GM21737 (cell line): Measurements from ENCODE around the gene ZSCAN22.
A peak's percentile ranks its signal among the peaks of the same experiment; 100 is the strongest.

Experiments used
- ATAC-seq: cut with Tn5 transposase; IDR thresholded peaks from one replicate; pipeline ENCODE4 v1.9.1; 2021; ENCODE audit warnings: mild to moderate bottlenecking, moderate library complexity; ENCODE audit not compliant: unreplicated experiment

Gene ZSCAN22

DNA sequence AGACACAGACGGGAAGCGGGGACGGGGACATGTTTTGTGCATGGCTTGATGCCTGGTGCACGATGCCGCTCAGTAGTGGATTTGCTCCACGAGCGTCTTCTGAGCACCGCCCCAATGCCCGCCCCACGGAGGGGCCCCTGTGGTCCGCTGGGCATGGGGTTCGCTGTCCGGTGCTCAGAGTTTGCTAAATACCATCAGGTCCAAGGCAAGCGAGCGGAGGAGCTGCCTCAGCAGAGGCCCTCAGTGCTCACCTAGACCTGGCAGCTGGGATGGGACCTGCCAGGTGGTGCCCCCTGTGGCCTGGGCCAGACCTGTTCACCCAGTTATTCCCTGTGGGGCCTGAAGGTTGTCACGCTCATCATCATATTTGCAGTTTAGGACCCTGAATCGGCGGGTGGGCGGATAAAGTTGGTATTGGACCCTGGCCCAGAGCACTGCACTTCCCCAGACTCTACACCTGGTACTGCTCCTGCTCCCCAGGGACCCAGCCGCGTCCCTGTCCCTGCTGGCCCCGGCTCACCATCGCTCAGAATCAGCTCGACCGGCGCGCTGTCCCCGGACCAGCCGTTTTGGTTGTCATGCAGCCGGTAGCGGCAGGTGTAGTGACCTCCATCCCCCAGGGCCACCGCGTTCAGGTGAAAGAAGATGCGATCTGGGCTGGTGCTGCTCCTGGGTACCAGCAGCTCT is 24.2 kb downstream of the ZSCAN22 start:
- ATAC-seq, result no peak

DNA sequence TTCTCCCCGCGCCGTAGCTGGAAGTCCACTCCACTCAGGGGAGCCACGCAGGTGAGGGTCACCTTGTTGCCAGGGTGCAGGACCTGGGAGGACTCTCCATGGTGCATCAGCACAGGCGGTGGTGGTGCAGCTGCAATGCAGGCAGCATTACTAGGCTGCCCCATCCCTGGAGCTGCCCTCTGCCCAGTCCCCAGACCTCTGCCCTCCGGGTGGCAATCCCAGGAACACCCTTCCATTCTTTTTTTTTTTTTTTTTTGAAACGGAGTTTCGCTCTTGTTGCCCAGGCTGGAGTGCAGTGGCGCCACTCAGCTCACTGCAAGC is 24.7 kb downstream of the ZSCAN22 start:
- no peak for ATAC-seq

DNA sequence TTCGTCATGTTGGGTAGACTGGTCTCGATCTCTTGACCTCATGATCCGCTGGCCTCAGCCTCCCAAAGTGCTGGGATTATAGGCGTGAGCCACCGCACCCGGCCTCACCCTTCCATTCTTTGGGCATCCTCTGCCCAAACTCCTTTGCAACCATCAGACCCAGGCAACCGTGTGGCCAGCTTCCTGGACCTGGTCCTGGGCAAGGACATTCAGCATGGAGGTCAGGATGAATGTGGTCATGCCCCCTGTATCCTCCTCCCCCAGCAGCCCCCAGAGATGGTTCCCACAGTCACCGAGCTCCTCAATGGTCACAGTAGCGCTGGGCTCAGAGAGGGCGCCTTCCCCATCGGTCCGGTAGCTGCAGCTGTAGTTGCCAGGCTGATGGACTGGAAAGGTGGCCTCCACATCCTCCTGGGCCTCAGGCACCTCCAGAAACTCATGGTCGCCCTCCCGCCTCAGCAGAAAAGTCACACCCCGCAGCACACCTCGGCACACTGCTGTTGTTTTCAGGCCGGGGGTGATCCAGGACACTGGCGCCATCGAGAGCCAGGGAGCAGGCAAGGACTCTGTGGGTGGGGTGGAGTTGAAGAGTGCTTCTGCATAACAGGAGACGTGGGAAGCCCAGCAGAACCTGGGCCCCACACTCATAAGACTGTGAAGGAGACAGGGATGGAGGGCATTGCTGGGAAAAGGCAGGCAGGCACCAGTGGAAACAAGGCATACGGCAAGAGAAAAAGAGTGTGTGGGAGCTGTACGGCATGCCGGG is 25.4 kb downstream of the ZSCAN22 start:
- no peak for ATAC-seq

DNA sequence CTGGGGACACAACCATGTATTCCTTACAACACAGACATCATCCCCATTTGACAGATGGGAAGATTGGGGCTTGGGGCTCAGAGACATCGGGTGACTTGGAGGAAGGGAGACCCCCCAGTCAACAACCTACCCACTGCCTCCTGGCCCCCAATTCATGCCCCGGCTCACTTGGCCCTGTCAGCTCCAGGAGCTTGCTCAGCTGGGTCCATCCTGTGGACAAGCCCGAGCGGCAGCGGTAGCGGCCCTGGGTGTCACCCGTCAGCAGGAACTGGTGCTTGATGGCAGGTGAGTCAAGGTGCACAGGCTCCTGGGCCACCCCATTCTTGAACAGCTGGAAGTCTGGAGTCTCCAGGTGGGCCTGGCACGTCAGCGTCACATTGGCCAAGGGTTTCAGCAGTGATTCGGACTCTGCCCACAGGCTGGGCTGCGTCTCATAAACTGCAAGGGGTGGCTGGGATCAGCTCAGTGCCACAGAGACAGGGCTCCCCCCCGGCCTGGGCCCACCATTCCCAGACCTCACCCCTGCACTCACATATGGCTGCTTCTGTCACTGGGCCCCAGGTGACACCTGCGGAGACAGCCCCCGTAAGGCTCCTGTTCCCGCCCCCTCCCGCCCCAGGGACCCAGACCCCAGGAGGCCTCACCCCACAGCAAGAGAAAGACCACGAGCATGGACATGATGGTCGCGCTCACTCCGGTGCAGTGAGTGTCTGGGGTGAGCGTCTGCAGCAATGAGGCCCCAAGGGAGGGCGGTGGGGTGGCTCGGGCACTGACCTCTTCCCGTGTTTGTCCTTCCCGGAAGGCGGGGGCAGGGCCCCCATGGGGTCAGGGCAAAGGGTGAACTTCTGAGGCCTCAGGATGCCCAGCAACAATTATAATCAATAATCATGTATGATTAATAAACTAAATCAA is 26.2 kb downstream of the ZSCAN22 start, which contains the start of gene A1BG:
Gene A1BG (minus strand): TSS at position 733 of the 912 bp plus-strand sequence. CDS start 55 bp downstream, at position 678.
- ATAC-seq, result no peak

DNA sequence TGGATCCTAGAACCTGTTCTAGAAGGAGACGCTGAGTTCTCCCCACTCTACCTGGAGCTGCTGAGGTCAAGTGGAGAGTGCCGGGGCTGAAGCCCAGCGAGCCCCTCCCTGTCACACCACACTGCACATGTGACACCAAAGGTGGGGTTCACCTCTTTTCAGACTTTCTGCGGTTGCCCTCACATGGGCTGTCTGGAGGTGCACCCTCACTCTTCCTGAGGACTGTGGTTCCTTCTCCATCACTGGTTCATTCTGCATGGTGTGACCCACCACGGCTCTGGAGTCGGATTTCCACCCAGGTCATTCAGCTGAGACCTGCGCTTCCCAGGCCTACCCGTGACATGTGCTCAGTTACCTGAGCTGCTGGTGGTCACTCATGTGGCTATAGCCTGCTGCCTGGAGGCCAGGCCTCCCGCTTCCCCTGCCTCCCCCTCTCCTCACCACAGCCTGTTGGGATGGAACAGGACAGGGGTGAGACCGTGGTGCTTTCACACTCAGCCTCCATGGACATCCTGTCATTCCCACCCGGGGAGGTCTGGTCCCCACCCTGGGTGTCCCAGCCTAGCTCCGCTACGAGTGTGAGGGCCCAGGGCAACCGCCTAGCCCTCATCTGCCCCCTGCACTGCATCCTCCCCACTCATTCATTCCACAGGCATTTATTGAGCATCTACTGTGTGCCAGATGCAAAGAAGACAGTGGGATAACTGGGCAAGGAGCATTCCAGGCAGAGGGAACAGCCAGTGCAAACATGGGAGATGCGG is 27.1 kb downstream of the ZSCAN22 start:
- ATAC-seq, result no peak

DNA sequence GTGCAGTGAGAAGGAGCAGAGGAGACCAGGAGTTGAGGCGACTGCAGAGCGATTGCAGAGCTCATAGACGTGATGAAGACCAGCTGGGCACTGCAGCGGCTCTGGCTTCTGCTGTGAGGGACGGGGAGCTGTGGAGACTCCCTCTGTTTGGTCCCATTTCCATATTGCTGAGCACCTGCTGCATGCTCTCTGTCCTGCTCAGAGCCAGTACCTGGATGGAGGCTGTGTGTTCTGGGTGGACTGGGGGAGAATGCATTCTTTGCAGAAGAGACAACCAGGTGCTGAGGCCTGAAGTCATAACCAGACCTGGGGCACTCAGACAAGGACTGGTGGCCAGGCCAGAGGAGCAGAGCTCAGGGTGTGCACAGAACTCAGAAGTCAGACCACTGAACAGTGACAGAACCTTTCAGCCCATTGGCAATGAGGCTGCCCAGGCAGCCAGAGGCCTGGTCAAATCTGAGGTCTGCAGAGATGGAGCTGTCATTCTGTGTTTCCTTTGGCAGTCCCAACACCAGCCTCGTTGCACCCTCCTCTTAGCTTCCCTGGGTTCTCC is 27.8 kb downstream of the ZSCAN22 start:
- ATAC-seq, result no peak

DNA sequence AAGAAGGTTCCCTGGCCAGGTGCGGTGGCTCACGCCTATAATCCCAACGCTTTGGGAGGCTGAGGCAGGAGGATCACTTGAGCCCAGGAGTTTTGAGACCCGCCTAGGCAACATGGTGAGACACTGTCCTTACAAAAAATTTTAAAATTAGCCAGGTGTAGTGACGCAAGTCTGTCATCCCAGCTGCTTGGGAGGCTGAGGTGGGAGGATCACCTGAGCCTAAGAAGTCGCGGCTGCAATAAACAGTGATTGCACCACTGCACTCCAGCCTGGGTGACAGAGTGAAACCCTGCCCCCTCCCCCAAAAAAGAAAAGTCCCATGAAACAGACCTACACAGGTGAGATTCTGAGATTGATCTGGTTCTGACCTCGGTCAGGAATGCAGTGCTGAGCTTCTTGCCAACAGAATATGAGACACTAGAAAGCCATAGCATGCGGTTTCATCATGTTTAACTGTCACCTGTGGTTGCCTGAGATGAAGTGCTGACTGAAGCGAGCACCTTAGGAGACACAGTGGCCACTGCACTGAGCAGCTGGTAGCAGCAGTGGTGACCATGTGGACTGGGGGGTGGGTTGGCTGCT is 28.5 kb downstream of the ZSCAN22 start:
- ATAC-seq, result no peak

DNA sequence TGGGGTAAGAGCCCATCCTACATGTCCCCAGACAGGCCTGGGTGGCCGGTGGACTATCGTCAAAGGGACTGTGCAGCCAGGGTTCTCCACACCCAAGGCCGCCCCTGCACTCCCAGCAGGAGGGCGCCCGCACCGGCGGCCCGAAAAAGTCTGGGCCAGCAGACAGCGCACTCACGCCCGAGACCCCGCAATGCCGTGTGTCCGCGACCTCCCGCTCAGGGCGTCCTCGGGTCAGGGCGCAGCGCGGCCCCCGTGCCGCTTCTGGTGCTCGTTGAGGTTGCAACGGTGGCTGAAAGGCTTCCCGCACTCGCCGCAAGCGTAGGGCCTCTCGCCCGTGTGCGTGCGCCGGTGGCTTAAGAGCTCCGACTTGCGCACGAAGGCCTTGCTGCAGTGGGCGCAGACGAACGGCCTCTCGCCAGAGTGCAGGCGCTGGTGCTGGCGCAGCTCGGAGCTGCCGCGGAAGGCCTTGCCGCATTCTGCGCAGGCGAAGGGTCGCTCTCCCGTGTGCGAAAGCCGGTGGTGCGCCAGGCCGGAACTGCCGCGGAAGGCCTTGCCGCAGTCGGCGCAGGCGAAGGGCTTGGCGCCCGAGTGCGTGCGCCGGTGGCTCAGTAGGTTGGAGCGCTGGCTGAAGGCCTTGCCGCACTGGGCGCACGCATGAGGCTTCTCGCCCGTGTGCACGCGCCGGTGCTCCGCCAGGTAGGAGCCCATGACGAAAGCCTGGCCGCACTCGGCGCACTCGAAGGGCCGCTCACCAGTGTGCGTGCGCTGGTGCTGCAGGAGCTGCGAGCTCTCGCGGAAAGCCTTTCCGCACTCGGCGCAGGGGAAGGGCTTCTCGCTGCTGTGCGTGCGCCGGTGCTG is 29.3 kb downstream of the ZSCAN22 start:
- ATAC-seq, result no peak

DNA sequence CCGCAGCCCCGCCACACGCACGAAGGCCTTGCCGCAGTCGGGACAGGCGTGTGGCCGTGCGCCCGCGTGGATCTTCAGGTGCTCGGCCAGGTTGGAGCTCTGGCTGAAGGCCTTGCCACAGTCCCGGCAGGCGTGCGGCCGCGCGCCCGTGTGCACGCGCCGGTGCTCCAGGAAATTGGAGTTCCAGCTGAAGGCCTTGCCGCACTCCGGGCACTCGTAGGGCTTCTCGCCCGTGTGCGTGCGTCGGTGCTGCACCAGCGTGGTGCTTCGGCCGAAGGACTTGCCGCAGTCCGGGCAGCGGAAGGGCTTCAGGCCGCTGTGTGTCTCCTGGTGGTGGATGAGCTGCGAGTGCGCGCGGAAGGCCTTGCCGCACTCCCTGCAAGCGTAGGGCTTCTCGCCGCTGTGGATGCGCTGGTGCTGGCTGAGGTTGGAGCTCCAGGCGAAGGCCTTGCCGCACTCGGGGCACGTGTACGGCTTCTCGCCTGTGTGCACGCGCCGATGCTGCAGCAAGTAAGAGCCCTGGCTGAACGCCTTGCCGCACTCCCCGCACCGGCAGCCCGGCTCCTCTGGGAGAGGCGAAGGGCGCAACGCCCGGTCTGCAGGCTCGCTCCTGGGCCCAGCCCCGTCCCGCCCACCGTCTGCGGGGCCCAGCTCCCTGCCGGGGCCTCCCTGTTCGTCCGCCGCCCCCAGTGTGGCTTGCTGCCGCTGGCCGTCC is 30.1 kb downstream of the ZSCAN22 start:
- no peak for ATAC-seq

DNA sequence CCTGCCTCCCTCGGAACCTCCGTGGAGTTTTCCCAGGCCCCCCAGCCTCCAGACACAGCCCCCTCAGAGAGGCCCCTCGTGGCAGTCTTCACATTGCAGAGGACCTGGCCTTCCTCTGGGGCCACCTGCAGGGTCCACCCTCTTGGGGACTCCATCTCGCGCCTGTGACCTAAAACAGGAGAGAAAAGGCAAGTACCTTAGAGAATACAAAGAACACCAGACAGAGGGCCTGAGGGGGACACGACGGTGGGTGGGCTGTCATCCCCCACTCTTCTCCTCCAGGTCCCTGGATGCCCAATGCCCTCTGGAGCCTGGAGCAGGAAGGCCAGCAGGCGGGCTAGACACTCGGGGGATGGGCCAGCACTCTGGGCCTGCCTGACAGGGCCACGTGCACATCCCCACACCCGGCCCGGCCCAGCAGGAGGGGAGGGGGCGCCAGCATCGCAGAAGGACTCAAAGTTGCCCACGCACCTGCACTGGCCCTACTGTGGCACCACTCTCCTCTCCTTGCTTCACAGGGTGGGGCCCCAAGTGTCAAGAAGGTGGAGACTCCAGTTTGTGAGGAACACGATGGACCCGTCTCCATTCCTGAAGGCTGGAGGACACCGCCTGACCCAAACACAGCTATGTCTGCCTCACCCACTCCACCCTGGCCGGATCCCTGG is 30.8 kb downstream of the ZSCAN22 start:
- ATAC-seq, result no peak

DNA sequence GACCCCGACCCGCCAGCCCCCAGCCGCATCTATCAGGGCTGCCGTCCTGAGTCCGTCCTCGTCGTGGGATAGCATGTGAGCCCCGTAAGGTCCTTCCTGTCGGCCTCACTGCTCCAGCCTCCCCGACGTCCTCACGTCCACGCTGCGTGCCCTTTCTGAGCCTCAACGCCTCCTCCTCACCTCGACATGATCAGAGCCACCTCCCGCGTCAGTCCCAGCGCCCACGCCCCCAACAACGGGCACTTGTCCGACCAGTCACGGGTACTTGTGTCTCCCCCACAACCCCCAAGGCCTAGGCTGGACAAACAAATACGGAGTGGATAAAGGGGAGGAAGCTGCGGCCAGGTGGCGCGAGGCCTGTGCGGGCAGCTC is 35.1 kb downstream of the ZSCAN22 start:
- ATAC-seq, result no peak

DNA sequence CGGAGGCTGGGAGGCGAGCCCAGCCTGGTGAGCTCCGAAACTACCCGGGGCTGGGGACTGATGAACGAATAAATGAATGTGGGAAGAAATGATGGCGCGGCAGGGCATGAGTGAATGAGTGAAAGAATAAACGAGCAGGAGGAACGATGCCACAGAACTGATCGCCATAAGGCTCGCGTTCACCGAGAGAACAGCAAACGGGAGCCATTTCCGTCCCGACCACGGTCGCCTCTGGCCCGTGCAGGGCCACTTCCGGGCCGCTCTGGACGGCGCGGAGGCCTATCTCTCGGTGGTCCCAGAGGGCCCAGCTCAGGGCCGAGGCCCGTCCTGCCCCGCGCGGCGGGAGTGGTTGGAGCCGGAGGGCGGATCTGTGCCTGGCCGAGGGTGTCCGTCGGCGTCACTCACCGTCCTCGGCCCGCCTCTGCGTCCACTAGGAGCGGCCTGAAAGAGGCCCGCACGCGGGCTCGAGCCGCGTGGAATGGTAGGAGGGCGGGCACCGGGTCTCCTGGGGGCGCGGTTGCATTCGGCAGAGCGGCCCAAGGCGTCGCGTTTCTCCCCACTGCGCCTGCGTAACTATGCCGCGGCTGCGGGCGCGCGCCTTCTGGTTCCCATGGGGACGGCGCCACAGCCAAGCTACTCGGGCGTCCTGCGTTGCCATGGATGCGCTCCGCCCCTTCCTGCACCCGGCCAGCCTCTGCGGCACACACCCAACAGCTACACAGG is 35.6 kb downstream of the ZSCAN22 start, which contains the start of gene ZNF497:
Gene ZNF497 (minus strand): TSS at position 480 of the 723 bp plus-strand sequence. CDS start 5,116 bp downstream, outside the sequence.
- ATAC-seq, result peak; percentile 78

DNA sequence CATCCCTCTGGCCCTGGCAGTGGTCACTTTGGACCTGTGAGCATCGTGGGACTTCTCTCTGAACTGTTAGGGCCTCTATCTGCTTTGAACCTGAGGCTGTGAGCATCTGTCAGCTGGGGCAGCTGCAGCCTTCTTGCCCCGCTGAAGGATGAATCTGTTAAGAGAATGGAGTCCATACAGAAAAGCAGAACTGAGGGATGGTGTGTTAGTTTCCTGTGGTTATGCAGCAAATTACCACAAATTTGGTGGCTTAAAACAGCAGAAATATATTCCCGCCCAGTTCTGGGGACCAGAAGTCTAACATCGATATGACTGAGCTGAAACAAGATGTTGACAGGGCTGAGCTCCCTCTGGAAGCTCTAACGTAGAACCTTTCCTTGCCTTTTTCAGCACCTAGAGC is 37.4 kb downstream of the ZSCAN22 start:
- no peak for ATAC-seq

DNA sequence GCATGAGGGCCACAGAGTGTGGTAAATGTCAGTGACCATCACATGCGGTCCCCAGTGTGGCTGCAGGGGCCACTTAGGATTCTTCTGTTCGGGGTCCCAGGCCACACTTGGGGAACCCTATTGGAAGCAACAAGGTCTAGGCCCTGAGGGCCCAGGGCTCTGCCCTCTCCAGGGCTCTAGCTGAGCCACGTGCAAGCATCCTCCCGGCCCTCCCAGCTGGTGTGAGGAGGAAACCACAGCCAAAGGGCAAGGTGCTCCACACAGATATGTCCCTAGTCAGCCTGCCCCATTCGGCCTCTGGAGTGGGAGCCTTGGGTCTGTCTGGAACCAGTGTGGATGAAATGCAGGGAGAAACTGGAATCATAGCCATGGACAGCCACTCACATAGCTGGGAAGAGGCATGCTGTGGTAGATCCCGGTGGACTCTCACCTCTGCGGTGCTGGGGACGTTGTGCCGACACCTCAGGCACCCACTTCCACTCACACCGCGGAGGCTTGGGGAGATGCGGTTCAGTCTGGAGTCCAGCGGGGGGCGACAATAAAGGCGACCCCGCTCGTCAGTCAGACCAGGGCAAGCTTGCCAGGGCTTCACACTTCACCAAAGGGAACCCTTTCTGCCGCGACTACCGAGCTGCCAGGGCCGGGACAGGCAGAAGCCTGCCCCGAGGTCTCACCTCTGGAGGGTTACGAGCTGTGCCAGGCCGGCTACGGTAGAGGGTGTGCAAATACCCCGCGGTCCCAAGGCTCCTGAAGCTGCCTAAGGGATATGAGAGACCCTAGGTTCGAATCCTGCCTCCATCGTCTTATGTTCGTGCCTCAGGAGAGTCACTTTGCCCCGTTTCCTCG is 40.0 kb downstream of the ZSCAN22 start:
- no peak for ATAC-seq

DNA sequence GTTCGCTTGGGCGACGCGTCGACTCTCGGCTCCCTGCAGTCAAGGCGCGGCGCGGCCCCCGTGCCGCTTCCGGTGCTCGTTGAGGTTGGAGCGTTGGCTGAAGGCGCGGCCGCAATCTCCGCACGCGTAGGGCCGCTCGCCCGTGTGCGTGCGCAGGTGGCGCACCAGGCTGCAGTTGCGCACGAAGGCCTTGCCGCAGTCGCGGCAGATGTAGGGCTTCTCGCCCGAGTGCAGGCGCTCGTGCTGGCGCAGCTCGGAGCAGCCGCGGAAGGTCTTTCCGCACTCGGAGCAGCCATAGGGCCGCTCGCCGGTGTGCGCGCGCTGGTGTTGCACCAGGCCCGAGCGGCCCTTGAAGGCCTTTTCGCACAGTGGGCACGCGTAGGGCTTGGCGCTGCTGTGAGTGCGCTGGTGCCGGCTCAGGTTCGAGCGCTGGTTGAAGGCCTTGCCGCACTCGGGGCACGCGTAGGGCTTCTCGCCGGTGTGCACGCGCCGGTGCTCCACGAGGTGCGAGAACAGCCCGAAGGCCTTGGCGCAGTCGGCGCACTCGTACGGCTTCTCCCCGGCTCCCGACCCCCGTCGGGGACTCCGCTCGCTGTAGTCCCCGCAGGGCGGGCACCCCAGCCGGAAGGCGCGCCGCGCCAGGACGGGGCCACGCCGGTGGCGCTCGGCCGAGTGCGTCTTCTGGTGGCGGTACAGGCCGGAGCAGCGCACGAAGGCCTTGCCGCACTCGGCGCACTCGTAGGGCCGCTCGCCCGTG is 41.1 kb downstream of the ZSCAN22 start:
- no peak for ATAC-seq
